ENCODE results near the gene LMNTD2. TPM values are rescaled to one million over a fixed set of nuclear protein-coding genes. Genes with fewer than 3 reads are reported as not detected.
A peak's percentile ranks its signal among the peaks of the same experiment; 100 is the strongest.

LMNTD2 gene
- total RNA-seq, 2 experiments from 2014 or later: 2.7 to 4.9 TPM

GRCh38 chr11:586376-587316 lies 26.1 kb upstream of the LMNTD2 start:
- CTCF ChIA-PET: interaction anchor here (0.5 to 0.6 kb wide), 2 partner anchors 11 to 66 kb away, joined by 3 read pairs; no protein-coding TSS in a partner anchor
- peaks cover 21% of the 10 kb centered on the region for H3K4me1 Mint-ChIP-seq

GRCh38 chr11:584287-584686 lies 23.7 kb upstream of the LMNTD2 start:
- intact Hi-C loops (cut with DNase I, micrococcal nuclease): no loop called here
- H3K9me3 Mint-ChIP-seq (ENCODE audit: low read depth): no peaks in the 10 kb centered on the region
- H3K36me3 Mint-ChIP-seq (ENCODE audit: low read depth): peaks cover 43% of the 10 kb centered on the region
- H3K27ac Mint-ChIP-seq: peak overlapping the region; percentile 10
- no peak overlapping the region for H3K4me3 Mint-ChIP-seq
- ATAC-seq (no peak), DNase-seq (no peak)
- ChIA-PET POLR2A (interaction anchor here (0.7 kb wide), 1 partner anchor 17 kb away, joined by 3 read pairs; no protein-coding TSS in a partner anchor), CTCF (interaction anchor here (1.3 kb wide), 1 partner anchor 30 kb away, joined by 3 read pairs; no protein-coding TSS in a partner anchor)
- H3K4me1 Mint-ChIP-seq: peaks cover 37% of the 10 kb centered on the region
- no peaks in the 10 kb centered on the region for H3K27me3 Mint-ChIP-seq

More at GRCh38 chr11:586376-587316, 26.1 kb upstream of the LMNTD2 start:
- H3K27me3 Mint-ChIP-seq: no peaks in the 10 kb centered on the region
- no peak overlapping the region for H3K4me3 Mint-ChIP-seq
- POLR2A ChIA-PET: interaction anchor here (0.6 to 1.8 kb wide), 3 partner anchors 9 to 45 kb away, joined by 3 to 10 read pairs (median 9); partner anchors contain the start of gene PHRF1
- intact Hi-C loops (cut with DNase I, micrococcal nuclease): no loop called here
- no peaks in the 10 kb centered on the region for H3K9me3 Mint-ChIP-seq (ENCODE audit: low read depth)
- H3K27ac Mint-ChIP-seq: peak overlapping the region; percentile 98
- peaks cover 50% of the 10 kb centered on the region for H3K36me3 Mint-ChIP-seq (ENCODE audit: low read depth)
- DNase-seq: no peak
- ATAC-seq: no peak

- CTCF ChIA-PET: no interaction called here
- POLR2A ChIA-PET: no interaction called here
- DNase-seq: no peak
- H3K36me3 Mint-ChIP-seq (ENCODE audit: low read depth): peaks cover 29% of the 10 kb centered on the region
- H3K27ac Mint-ChIP-seq: no peak overlapping the region
- H3K27me3 Mint-ChIP-seq: no peaks in the 10 kb centered on the region
- no peak overlapping the region for H3K4me3 Mint-ChIP-seq
- ATAC-seq: no peak
- intact Hi-C loops (cut with DNase I, micrococcal nuclease): no loop called here
- peaks cover 42% of the 10 kb centered on the region for H3K4me1 Mint-ChIP-seq
- no peaks in the 10 kb centered on the region for H3K9me3 Mint-ChIP-seq (ENCODE audit: low read depth)
Observed at GRCh38 chr11:581752-582151, 21.2 kb upstream of the LMNTD2 start.

GRCh38 chr11:581342-581741 lies 20.8 kb upstream of the LMNTD2 start:
- CTCF ChIA-PET: interaction anchor here (0.6 kb wide), 1 partner anchor 178 kb away, joined by 3 read pairs; no protein-coding TSS in a partner anchor
- DNase-seq (no peak), ATAC-seq (no peak)
- H3K27ac Mint-ChIP-seq: peak overlapping the region; percentile 37
- intact Hi-C loops (cut with DNase I, micrococcal nuclease): no loop called here
- peaks cover 39% of the 10 kb centered on the region for H3K4me1 Mint-ChIP-seq
- H3K9me3 Mint-ChIP-seq (ENCODE audit: low read depth): no peaks in the 10 kb centered on the region
- H3K27me3 Mint-ChIP-seq: no peaks in the 10 kb centered on the region
- peaks cover 26% of the 10 kb centered on the region for H3K36me3 Mint-ChIP-seq (ENCODE audit: low read depth)
- H3K4me3 Mint-ChIP-seq: no peak overlapping the region
- POLR2A ChIA-PET: no interaction called here

GRCh38 chr11:579830-580601 lies 19.5 kb upstream of the LMNTD2 start:
- H3K4me1 Mint-ChIP-seq: peaks cover 39% of the 10 kb centered on the region
- ChIA-PET CTCF (no interaction called here), POLR2A (no interaction called here)
- H3K4me3 Mint-ChIP-seq: no peak overlapping the region
- peaks cover 2% of the 10 kb centered on the region for H3K27me3 Mint-ChIP-seq
- peaks cover 23% of the 10 kb centered on the region for H3K36me3 Mint-ChIP-seq (ENCODE audit: low read depth)
- DNase-seq: no peak
- ATAC-seq: no peak
- no peaks in the 10 kb centered on the region for H3K9me3 Mint-ChIP-seq (ENCODE audit: low read depth)
- intact Hi-C loops (cut with DNase I, micrococcal nuclease): loop anchor here (5.0 to 10.0 kb wide), 2 partner anchors 215 to 313 kb away; partner anchors contain the start of genes CEND1 (in 1 of the 2) and SLC25A22 (in 1 of the 2)
- no peak overlapping the region for H3K27ac Mint-ChIP-seq

DNA sequence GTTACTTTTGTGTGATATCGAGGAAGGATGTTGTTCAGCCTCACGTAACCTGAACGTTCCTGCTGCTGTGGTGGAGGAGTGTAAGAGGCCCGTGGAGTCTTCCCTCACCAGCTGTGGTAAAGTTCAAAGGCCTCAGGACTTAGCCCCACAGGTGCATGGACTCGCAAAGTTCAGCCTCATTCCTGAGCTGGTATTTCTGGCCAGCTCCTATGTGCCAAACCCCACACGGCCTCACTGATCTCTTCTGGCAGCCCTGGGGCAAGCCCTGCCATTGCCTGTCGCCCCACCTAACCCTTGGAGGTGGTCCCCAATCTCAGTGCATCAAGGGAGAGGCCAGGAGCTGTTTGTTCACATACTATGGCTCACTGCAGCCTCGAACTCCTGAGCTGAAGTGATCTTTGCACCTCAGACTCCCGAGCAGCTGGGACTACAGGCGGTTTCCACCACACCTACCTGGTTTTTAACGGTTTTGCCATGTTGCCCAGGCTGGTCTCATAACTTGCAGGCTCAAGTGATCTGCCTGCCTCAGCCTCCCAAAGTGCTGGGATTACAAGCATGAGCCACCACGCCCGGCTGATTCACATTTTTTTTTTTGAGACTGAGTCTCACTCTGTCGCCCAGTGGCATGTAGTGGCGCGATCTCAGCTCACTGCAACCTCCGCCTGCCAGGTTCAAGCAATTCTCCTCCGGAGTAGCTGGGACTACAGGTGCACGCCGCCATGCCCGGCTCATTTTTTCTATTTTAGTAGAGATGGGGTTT lies 17.9 kb upstream of the LMNTD2 start:
- ChIA-PET CTCF (interaction anchor here (0.5 to 0.8 kb wide), 4 partner anchors 26 to 347 kb away, joined by 3 to 4 read pairs (median 3); partner anchors contain the start of gene AP2A2), POLR2A (interaction anchor here (0.6 to 1.5 kb wide), 3 partner anchors 9 to 178 kb away, joined by 3 to 9 read pairs (median 8); no protein-coding TSS in a partner anchor)
- intact Hi-C loops (cut with DNase I, micrococcal nuclease): loop anchor here (5.0 to 10.0 kb wide), 2 partner anchors 216 to 311 kb away; partner anchors contain the start of genes CEND1 (in 1 of the 2) and SLC25A22 (in 1 of the 2)
- Mint-ChIP-seq H3K4me3 (peak overlapping the region; percentile 86), H3K27ac (peak overlapping the region; percentile 83), H3K27me3 (peaks cover 10% of the 10 kb centered on the region), H3K9me3 (ENCODE audit: low read depth) (no peaks in the 10 kb centered on the region), H3K4me1 (peaks cover 50% of the 10 kb centered on the region), H3K36me3 (ENCODE audit: low read depth) (peaks cover 21% of the 10 kb centered on the region)
- DNase-seq: no peak
- no peak for ATAC-seq

DNA sequence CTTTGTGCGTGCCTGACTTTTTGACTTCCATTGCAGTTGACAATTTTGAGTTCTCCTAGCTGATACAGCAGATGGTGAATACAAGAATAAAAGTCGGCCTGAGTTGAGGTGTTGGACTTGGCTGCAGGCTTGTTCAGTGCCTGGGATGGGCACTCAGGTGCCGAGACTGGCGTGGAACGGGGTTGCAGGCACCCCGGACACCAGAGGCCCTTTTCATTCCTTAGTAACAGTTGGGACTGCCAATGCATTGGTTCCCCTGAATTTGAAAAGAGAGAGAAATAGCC lies 17.0 kb upstream of the LMNTD2 start:
- POLR2A ChIA-PET: interaction anchor here (1.5 kb wide), 1 partner anchor 10 kb away, joined by 9 read pairs; no protein-coding TSS in a partner anchor

DNA sequence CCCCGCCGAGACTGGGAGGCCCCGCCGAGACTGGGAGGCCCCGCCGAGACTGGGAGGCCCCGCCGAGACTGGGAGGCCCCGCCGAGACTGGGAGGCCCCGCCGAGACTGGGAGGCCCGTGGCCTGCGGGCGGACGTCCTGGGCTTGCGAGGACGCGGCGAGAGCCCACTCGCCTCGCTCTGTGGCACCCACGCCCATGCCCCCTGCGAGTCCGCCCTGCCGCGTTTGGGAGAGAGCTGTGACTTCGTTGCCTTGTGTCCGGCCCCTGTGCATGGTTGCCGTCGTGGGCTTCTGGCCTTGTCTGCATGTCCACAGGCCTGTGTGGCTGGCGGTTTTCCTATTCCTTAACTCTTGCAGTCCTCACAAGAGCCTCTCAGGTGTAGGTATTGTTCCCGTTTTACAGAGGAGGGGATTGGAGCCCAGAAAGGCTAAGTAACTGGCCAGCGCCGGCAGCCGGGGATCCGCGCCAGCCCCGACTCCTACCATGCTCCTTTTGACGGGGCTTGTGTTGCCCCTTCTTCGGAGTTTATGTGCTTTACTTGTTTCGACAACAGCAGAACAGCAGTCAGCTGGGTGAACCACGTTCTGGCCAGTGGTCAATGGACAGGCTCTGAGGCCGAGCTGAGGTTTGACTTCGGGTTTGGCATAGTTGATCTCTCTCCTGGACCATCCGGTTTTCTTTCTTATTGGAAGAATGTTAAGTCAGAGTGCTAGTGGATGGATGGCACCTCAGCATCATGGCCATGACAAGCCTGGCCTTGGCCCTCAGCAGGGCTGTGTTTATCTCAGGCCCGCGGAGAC lies 16.5 kb upstream of the LMNTD2 start:
- CTCF ChIA-PET: no interaction called here
- peaks cover 50% of the 10 kb centered on the region for H3K4me1 Mint-ChIP-seq

More for the DNA sequence above, 17.0 kb upstream of the LMNTD2 start:
- DNase-seq: peak; percentile 5
- H3K27ac Mint-ChIP-seq: peak overlapping the region; percentile 83
- CTCF ChIA-PET: interaction anchor here (0.8 kb wide), 1 partner anchor 348 kb away, joined by 3 read pairs; the partner anchor contains the start of gene AP2A2
- ATAC-seq: no peak
- no peaks in the 10 kb centered on the region for H3K9me3 Mint-ChIP-seq (ENCODE audit: low read depth)
- peaks cover 18% of the 10 kb centered on the region for H3K36me3 Mint-ChIP-seq (ENCODE audit: low read depth)
- intact Hi-C loops (cut with DNase I, micrococcal nuclease): loop anchor here (2.0 to 10.0 kb wide), 3 partner anchors 17 to 310 kb away; partner anchors contain the start of genes CEND1 (in 1 of the 2), LMNTD2 (in 1 of the 2), RASSF7 (in 1 of the 2) and SLC25A22 (in 1 of the 2)
- H3K4me3 Mint-ChIP-seq: peak overlapping the region; percentile 86
- H3K27me3 Mint-ChIP-seq: peaks cover 10% of the 10 kb centered on the region
- peaks cover 50% of the 10 kb centered on the region for H3K4me1 Mint-ChIP-seq

GRCh38 chr11:575996-576768 lies 15.6 kb upstream of the LMNTD2 start, which contains the start of gene PHRF1:
Gene PHRF1, plus strand, starts transcription at chr11:576470. Its CDS starts 5,043 bp downstream, at chr11:581513.
- H3K4me3 Mint-ChIP-seq: peak within 1 kb of the TSS; percentile 86
- H3K27ac Mint-ChIP-seq: peak within 1 kb of the TSS; percentile 98

More for the DNA sequence above, 16.5 kb upstream of the LMNTD2 start:
- H3K4me3 Mint-ChIP-seq: peak overlapping the region; percentile 86
- POLR2A ChIA-PET: interaction anchor here (1.5 kb wide), 2 partner anchors 11 kb away, joined by 9 to 10 read pairs; no protein-coding TSS in a partner anchor
- peaks cover 10% of the 10 kb centered on the region for H3K27me3 Mint-ChIP-seq
- no peak for ATAC-seq
- DNase-seq: no peak
- H3K27ac Mint-ChIP-seq: peak overlapping the region; percentile 83
- peaks cover 18% of the 10 kb centered on the region for H3K36me3 Mint-ChIP-seq (ENCODE audit: low read depth)
- intact Hi-C loops (cut with DNase I, micrococcal nuclease): loop anchor here (1.0 to 10.0 kb wide), 18 partner anchors 9 to 370 kb away; partner anchors contain the start of genes LMNTD2 (in 2 of the 2), RASSF7 (in 2 of the 2), SLC25A22 (in 2 of the 2) and BET1L (in 1 of the 2)
- no peaks in the 10 kb centered on the region for H3K9me3 Mint-ChIP-seq (ENCODE audit: low read depth)

More at GRCh38 chr11:575996-576768, 15.6 kb upstream of the LMNTD2 start, which contains the start of gene PHRF1:
- H3K4me1 Mint-ChIP-seq: peaks cover 49% of the 10 kb centered on the region
- ATAC-seq (peak; percentile 89), DNase-seq (peak; percentile 98)
- H3K27me3 Mint-ChIP-seq: peaks cover 10% of the 10 kb centered on the region
- peaks cover 11% of the 10 kb centered on the region for H3K36me3 Mint-ChIP-seq (ENCODE audit: low read depth)
- H3K9me3 Mint-ChIP-seq (ENCODE audit: low read depth): no peaks in the 10 kb centered on the region
- intact Hi-C loops (cut with DNase I, micrococcal nuclease): loop anchor here (1.0 to 10.0 kb wide), 18 partner anchors 8 to 369 kb away; partner anchors contain the start of genes LMNTD2 (in 2 of the 2), RASSF7 (in 2 of the 2), SLC25A22 (in 2 of the 2) and BET1L (in 1 of the 2)
- ChIA-PET CTCF (interaction anchor here (0.6 to 1.8 kb wide), 6 partner anchors 10 to 70 kb away, joined by 3 to 6 read pairs (median 4); partner anchors contain the start of gene LMNTD2), POLR2A (interaction anchor here (0.8 to 1.5 kb wide), 3 partner anchors 11 to 119 kb away, joined by 4 to 10 read pairs (median 4); partner anchors contain the start of genes DEAF1 and TMEM80)

Data from activated CD4-positive, alpha-beta T cell treated with anti-CD3 and anti-CD28 coated beads for 36 hours (primary cell).